Left lung (tissue), 10 donors: ENCODE data around the gene PTGS1. TPM values are rescaled to one million over a fixed set of nuclear protein-coding genes. Genes with fewer than 3 reads are reported as not detected.

Experiments
- ATAC-seq: fragments of 200-7000 bp; cut with Tn5 transposase; one replicate; pipeline ENCODE4 v1.9.1; 2020; ENCODE audit warnings: moderate library complexity
- DNase-seq, 4 donors: peaks; one replicate each; pipeline ENCODE4 v3.0.0-alpha.2; 2013 to 2020
- H3K27ac ChIP-seq, 2 donors: fragments of 200-600 bp; sonication (generic) in 1 of 2; one replicate each; pipeline versions ENCODE4 v1.5.0 to v1.8.0; 2020 to 2021
- H3K27me3 ChIP-seq, 2 donors: fragments of 200-600 bp; sonication (generic) in 1 of 2; one replicate each; pipeline versions ENCODE4 v1.5.0 to v1.8.0; 2020 to 2021
- H3K36me3 ChIP-seq, 2 donors: fragments of 200-600 bp; sonication (generic) in 1 of 2; one replicate each; pipeline versions ENCODE4 v1.5.0 to v1.8.0; 2020 to 2021
- H3K4me1 ChIP-seq, 2 donors: fragments of 200-600 bp; one replicate each; pipeline ENCODE4 v1.8.0; 2021
- H3K4me3 ChIP-seq, 2 donors: fragments of 200-600 bp; sonication (generic) in 1 of 2; one replicate each; pipeline versions ENCODE4 v1.5.0 to v1.8.0; 2020 to 2021; ENCODE audit warnings: mild to moderate bottlenecking in 1 of 2
- H3K9me3 ChIP-seq, 2 donors: fragments of 200-600 bp; sonication (generic) in 1 of 2; one replicate each; pipeline versions ENCODE4 v1.5.0 to v1.8.0; 2020 to 2021
- CTCF ChIP-seq, 2 donors: fragments of 200-600 bp; sonication (generic) in 1 of 2; IDR thresholded peaks; one replicate each; pipeline versions ENCODE4 v1.5.0 to v1.8.0; 2021; ENCODE audit warnings: antibody characterized with exemption in 2 of 2
- intact Hi-C, 2 donors: fragments of 100-400 bp; cut with DNase I; formaldehyde crosslinking; loops; one replicate each; pipeline versions ENCODE4 v1.11.2 to v1.14.2; 2022
- polyA plus RNA-seq, 6 donors: library from polyadenylated mRNA; unstranded; fragments of 120-200 nt; gene quantifications; one replicate each; pipeline ENCODE4 v1.2.1, GENCODE V29; 2013; ENCODE audit not compliant: insufficient read length in 6 of 6
- total RNA-seq, 2 donors: library from RNA; stranded (reverse); fragmentation: NEBNext Ultra II Directional; extraction: Animal tissue kit (Norgen Biotek cat#: 25700); gene quantifications; one replicate each; pipeline ENCODE4 v1.2.1, GENCODE V29; 2021
- donor health status: DM: no; HTN: yes; CAD: no.
- donor health status: DM: no; HTN: no; CAD: no.

Gene PTGS1
- total and polyA plus RNA-seq, 8 donors = 3.8 to 16.3 (median 4.8) TPM

GRCh38 chr9:122338994-122339393 lies 31.8 kb upstream of the PTGS1 start:
- H3K4me3 ChIP-seq = no peak overlapping the region
- no peak overlapping the region for H3K27ac ChIP-seq
- no peak for DNase-seq
- peaks cover 0 to 15% of the 10 kb centered on the region in 2 donors for H3K27me3 ChIP-seq
- H3K4me1 ChIP-seq = peaks cover 0 to 7% of the 10 kb centered on the region in 2 donors
- intact Hi-C loops = no loop called here
- ATAC-seq = no peak
- TF ChIP-seq CTCF (IDR thresholded peaks at IDR 0.05) = no peak
- H3K36me3 ChIP-seq = no peaks in the 10 kb centered on the region
- H3K9me3 ChIP-seq = no peaks in the 10 kb centered on the region

- no peak for TF ChIP-seq CTCF (IDR thresholded peaks at IDR 0.05)
- no peak for ATAC-seq
- Histone ChIP-seq H3K4me3 (no peak overlapping the region), H3K36me3 (no peaks in the 10 kb centered on the region), H3K9me3 (no peaks in the 10 kb centered on the region), H3K27me3 (peaks cover 0 to 15% of the 10 kb centered on the region in 2 donors), H3K27ac (no peak overlapping the region), H3K4me1 (peaks cover 0 to 7% of the 10 kb centered on the region in 2 donors)
- no peak for DNase-seq
- intact Hi-C loops = no loop called here
These were observed 31.2 kb upstream of the PTGS1 start for GRCh38 chr9:122339579-122339978.

- H3K9me3 ChIP-seq = no peaks in the 10 kb centered on the region
- DNase-seq (no peak), ATAC-seq (no peak)
- H3K4me1 ChIP-seq = peaks cover 0 to 7% of the 10 kb centered on the region in 2 donors
- no peaks in the 10 kb centered on the region for H3K36me3 ChIP-seq
- no peak overlapping the region for H3K4me3 ChIP-seq
- TF ChIP-seq CTCF (IDR thresholded peaks at IDR 0.05) = no peak
- peaks cover 0 to 15% of the 10 kb centered on the region in 2 donors for H3K27me3 ChIP-seq
- intact Hi-C loops = no loop called here
- no peak overlapping the region for H3K27ac ChIP-seq
These were observed 30.7 kb upstream of the PTGS1 start for GRCh38 chr9:122340161-122340560.

- intact Hi-C loops = no loop called here
- DNase-seq (no peak), ATAC-seq (no peak)
- Histone ChIP-seq H3K4me1 (peaks cover 3 to 22% of the 10 kb centered on the region in 2 donors), H3K27ac (no peak overlapping the region), H3K27me3 (peaks cover 0 to 20% of the 10 kb centered on the region in 2 donors), H3K4me3 (no peak overlapping the region), H3K9me3 (no peaks in the 10 kb centered on the region), H3K36me3 (no peaks in the 10 kb centered on the region)
- no peak for TF ChIP-seq CTCF (IDR thresholded peaks at IDR 0.05)
These were observed 28.3 kb upstream of the PTGS1 start for GRCh38 chr9:122342323-122343050.

GRCh38 chr9:122346478-122347347 lies 24.1 kb upstream of the PTGS1 start:
- H3K9me3 ChIP-seq = no peaks in the 10 kb centered on the region
- H3K36me3 ChIP-seq = no peaks in the 10 kb centered on the region
- intact Hi-C loops = no loop called here
- H3K27ac ChIP-seq = peak overlapping the region; percentile 39 to 71
- peaks cover 6 to 24% of the 10 kb centered on the region in 2 donors for H3K4me1 ChIP-seq
- peaks cover 0 to 37% of the 10 kb centered on the region in 2 donors for H3K27me3 ChIP-seq
- DNase-seq (peak in 3 of 4 donors; percentile 26 to 86 (median 44)), ATAC-seq (peak; percentile 70)
- peak overlapping the region; percentile 37 to 41 for H3K4me3 ChIP-seq
- TF ChIP-seq CTCF (IDR thresholded peaks at IDR 0.05) = no peak
